GM18873 (cell line): ENCODE data around the gene NR1D1.
A peak's percentile ranks its signal among the peaks of the same experiment; 100 is the strongest.
"Not testable (repeated sequence)": the region's sequence is repeated elsewhere in the genome, so short reads cannot be mapped to it uniquely, and the experiment has no call there.

ENCODE experiments used
- ATAC-seq: cut with Tn5 transposase; IDR thresholded peaks from one replicate; pipeline ENCODE4 v1.9.1; 2021; ENCODE audit warnings: mild to moderate bottlenecking, moderate library complexity, moderate number of reproducible peaks; ENCODE audit not compliant: unreplicated experiment, low FRiP score

Gene NR1D1

GRCh38 chr17:40100419-40100668, at the start of gene NR1D1:
Gene NR1D1 (minus strand): TSS chr17:40100589. CDS start chr17:40100094, 495 bp downstream.
- no peak for ATAC-seq

DNA sequence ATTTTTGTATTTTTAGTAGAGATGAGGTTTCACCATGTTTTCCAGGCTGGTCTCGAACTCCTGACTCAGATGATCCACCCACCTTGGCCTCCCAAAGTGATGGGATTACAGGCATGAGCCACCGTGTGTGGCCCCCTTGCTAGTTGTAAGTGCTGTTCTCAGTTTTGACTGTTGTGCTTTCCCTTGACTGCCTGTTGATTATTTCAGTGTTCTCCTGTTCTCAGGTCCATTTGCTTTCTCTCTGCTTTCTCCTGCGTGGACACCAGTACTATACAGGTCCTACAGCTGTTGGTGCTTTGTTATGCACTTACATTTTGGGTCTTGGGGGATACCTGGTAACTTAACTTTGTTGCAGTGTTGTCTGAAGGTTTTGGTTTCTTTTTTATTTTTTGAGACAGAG, 48.1 kb upstream of the NR1D1 start:
- no peak for ATAC-seq

- ATAC-seq, result no peak
These were observed 45.1 kb upstream of the NR1D1 start for GRCh38 chr17:40145476-40145875.

DNA sequence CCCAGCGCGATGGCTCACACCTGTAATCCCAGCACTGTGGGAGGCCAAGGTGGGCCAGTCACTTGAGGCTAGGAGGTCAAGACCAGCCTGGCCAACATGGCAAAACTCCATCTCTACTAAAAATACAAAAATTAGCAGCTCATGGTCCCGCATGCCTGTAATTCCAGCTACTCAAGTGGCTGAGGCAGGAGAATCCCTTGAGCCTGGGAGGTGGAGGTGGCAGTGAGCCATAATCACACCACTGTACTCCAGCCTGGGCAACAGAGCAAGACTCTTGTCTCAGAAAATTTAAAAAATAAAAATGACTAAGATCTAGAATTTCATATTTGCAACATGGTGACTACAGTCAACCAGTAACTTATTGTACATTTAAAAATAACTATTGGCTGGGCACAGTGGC, 42.8 kb upstream of the NR1D1 start:
- ATAC-seq, result not testable (repeated sequence)

DNA sequence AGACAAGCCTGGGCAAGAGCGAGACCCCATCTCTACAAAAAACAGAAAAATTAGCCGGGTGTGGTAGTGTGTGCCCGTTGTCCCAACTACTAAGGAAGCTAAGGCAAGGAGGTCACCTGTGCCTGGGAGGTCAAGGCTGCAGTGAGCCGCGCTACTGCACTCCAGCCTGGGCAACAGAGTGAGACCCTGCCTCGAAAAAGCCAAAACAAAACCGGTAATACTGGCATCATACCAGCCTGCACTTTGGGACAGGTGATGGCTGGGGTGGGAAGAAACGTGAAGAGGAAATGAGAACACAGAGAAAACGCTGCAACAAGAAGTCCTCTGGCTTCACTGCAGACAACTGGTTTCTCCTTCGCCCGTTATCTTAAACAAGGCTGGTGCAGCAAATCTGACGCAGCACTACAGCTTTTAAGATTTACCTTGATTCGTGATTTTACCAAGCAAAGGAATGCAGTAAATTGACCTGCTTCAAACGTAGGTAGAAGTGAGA, 39.2 kb upstream of the NR1D1 start:
- ATAC-seq, result peak; percentile 16

- ATAC-seq, result no peak
These were observed 35.4 kb upstream of the NR1D1 start for GRCh38 chr17:40135817-40136216.

- ATAC-seq, result no peak
These were observed 33.8 kb upstream of the NR1D1 start for GRCh38 chr17:40134184-40134583.

DNA sequence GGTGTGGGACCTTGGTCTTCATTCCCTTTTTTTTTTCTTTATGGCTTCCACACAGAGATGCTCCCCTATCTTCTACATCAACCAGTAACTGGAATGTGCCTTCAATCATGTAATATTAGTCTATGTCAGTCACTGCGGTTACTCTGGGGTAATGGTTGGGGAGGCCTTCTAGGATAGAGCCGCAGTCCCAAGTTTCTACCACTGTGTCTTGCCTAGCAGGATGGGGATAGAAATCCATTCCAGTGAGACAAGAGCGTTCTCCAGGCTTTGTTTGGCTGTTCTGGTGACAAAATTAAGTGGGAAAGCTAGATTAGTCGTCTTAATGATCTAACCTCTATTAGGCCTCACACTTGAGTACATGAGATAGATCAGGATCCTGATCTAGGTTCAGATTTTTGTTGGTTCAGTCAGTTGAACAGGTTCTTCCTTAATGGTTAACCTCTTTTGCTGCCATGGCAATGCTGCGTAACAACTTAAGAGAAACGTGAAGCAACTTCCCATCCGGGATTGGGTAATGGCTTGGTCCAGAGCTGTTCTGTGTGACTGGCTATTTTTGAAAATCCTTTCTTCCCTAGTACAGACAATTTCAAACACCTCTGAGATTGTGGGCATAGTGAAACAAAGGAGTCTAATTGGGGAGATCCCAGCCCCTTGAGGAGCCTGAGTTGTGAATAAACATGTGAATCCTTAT, 30.1 kb upstream of the NR1D1 start:
- no peak for ATAC-seq

DNA sequence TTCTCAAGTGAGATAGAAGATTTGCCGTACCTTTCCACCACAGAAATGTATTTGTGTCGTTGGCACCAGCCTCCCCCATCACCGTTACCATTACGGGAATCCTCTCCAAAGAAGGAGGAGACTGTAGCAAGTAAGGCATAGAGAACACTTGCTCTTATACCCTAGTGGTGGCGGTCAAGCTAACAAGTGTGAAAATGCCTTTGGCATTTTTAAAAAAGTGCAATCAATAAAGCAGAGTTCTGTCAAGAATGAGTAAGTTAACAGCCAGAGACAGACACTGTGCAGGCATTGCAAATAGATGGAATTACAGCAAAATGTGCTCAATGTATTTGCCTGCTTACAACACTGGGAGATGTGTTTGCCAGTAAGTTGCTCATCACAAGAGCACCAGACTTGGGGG, 29.1 kb upstream of the NR1D1 start:
- no peak for ATAC-seq

GRCh38 chr17:40124279-40125141, 24.1 kb upstream of the NR1D1 start:
- no peak for ATAC-seq

DNA sequence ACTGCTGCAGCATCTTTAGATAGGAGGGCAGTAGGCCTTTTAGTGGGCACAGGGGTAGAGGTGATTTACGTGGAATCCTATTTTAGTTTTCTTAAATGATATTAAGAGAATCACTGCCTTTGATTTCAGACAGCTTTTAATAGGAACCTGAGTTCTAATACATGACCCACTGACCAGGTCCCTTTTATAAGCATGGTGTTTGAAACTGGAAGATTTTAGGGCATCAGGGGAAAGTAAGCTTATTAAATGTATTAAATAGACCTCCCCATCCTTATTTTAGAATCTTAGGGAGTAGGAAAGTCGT, 23.4 kb upstream of the NR1D1 start:
- ATAC-seq, result no peak

- no peak for ATAC-seq
These were observed 22.8 kb upstream of the NR1D1 start for GRCh38 chr17:40122999-40123810.

DNA sequence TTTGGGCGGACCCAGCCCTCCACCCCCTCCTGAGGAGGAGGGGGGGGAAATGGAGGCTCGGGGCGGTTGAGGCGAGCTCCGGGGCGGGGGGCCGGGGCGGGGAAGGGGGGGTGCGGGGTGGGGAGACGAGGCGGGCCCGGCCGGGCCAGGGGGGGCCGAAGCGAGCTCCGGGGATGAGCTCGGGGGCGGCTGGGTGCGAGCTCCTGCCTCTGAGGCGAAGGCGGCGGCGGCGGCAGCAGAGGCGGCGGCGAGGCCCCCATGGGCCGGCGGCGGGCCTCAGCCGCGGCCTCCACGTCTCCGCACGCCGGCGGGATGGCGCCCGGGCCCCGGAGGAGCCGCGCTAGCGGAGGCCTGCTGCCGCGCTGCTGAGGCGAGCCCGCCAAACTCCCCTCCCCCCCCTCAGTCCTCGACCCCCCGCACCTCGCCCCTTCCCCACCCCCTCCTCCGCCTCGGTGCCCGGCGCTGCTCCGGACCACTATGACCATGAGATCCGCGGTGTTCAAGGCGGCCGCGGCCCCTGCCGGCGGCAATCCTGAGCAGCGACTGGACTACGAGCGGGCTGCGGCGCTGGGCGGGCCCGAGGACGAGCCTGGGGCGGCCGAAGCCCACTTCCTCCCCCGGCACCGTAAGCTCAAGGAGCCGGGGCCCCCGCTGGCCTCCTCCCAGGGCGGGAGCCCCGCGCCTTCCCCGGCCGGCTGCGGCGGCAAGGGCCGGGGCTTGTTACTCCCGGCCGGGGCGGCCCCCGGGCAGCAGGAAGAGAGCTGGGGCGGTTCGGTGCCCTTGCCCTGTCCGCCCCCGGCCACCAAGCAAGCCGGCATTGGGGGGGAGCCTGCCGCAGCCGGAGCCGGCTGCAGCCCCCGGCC, 22.0 kb upstream of the NR1D1 start:
- no peak for ATAC-seq

DNA sequence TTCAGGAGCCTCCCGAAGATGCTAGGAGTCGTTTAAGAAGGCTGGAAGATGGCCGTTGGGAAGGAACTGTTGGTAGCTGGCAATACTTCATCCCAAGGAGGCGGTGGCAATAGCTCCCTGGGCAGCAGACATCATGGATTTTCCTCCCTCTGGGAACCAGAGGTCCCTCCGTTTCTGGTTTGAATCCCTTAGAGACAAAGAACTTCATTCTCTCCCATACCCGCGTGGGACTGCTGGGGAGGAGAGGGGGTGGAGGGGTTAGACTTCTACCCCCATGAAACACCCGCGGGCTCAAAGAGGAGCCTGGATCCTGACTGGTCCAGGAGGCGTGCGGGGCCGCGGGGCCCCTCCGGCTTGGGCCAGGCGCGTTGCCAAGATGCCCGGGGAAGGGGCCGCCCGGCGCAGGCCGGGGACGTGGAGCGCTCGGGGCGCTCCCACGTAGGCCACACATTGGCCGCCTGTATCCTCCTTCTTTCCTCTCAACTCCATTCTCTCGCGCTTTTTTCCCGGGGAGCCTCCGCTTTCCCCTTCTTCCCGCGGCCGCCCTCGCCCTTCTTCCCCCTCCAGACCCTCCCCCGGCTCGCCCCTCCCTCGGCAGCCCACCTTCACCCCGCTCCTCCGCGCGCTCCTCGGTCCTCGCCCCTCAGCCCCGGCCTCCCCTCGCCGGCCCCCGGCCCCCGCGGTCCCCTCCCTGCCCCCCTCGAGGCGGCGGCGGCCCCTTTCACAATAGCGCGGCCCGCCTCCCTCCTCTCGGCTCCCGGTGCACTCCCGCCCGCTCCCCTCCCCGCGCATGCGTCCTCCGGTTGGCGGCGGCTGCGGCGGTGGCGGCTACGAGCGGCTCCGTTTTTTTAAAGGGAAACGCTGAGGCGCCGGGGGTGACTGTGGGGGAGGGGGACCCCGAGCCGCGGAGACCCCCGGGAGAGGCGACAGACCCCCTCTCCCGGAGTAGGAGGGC, 21.1 kb upstream of the NR1D1 start, which contains the start of gene MSL1:
TSS of gene MSL1 (plus strand) at position 791 of the 955 bp plus-strand sequence. CDS start 642 bp downstream, outside the sequence.
- ATAC-seq, result no peak

DNA sequence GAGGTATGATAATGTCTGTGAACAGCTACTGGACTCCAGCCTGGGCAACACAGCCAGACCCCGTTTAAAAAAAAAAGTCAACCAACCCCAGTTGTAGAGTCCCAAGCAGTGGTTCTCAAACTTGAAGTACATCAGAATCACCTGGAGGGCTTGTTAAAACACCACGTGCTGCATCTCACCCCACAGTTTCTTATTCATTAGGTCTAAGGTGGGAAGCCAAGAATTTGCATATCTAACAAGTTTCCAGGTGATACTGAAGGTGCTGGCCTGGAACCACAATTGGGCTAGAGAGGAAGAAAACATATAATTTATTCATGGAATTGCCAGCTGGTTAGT, 14.7 kb upstream of the NR1D1 start:
- no peak for ATAC-seq

GRCh38 chr17:40113907-40114245, 13.5 kb upstream of the NR1D1 start:
- no peak for ATAC-seq

DNA sequence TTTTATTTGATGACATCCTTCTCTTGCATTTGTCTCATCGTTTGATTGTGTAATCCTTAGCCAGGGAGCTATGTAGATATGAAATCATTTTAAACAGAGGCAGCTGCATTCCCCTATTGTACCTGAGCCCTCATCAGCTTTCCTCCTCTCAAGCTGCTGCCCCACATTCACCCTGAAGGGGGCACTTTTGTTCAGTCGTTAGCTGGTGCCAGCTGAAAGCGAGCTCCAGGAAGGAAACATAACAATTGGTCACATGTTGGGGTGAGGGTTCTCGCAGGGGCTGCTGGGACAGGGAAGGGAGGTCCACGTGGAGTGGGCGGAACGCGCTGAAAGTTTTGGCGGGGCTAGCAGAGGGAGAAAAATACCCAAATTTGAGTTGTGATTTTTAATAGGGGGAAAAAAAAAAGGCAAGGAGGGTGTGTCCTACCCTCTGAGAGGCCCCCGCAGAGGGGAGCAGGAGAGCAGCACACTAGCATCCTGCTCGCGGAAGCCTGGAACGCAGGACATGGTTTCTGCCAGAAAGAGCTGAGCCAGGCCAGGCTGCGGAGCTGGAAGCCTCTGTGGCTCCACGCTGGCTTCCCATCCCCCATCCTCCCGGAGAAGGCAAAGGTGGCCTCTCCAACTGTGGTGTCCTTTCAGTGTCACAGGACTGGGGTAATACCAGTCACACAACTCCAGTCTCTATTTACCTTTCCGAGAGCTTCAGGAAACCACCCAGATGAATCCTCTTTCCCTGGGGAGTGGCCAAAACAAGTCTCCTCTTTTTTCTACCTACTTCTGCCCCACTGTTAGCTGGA, 12.9 kb upstream of the NR1D1 start:
- ATAC-seq, result peak; percentile 83

- ATAC-seq, result no peak
These were observed 12.3 kb upstream of the NR1D1 start for GRCh38 chr17:40112718-40113109.
